Hematopoietic multipotent progenitor cell treated with erythropoietin and hydrocortisone succinate and interleukin-3 and kit ligand, for 6 days (in vitro differentiated cells): ENCODE data around the gene SPEF2.
"Not testable (repeated sequence)": the region's sequence is repeated elsewhere in the genome, so short reads cannot be mapped to it uniquely, and the experiment has no call there.

Source experiments
- DNase-seq: peaks from one replicate; pipeline ENCODE4 v3.0.0-alpha.2; 2015

The SPEF2 gene

DNA sequence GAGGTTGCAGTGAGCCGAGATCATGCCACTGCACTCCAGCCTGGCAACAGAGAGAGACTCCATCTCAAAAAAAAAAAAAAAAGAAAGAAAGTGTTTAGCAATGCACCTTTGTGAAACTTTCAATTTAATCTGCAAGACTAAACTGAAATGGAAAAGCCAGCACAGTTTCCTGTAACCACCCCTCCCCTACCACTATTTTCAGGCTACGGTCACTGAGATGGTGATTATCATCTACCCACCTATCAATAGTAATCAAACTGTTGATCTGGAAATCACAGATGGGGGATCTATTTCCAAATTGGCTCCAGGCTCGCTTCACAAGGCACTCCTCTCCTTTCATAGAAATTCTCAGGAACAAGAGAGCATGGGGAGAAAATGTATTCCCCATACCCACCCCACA, 208.4 kb downstream of the SPEF2 start:
- DNase-seq = no peak

GRCh38 chr5:35826554-35826953, 208.9 kb downstream of the SPEF2 start:
- no peak for DNase-seq

- no peak for DNase-seq
Observed at GRCh38 chr5:35828082-35828598, 210.5 kb downstream of the SPEF2 start.

DNA sequence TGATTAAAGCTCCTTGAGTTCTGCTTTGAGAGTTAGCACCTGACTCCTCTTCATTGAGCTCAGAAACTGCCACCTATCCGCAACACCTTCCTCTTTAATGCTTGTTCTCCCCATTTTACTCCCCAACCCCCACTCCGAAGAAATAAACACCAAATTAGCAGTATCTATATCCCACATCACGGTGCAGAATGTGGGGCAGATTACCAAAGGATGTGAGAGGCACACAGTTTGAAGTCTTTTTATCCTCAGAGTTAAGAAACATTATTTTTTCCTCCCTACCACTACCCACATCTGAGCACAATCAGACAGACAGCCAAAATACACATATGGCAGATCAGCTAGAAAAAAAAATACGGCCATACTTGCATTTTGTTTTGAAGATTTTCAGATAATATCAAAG, 212.9 kb downstream of the SPEF2 start:
- DNase-seq = no peak

DNA sequence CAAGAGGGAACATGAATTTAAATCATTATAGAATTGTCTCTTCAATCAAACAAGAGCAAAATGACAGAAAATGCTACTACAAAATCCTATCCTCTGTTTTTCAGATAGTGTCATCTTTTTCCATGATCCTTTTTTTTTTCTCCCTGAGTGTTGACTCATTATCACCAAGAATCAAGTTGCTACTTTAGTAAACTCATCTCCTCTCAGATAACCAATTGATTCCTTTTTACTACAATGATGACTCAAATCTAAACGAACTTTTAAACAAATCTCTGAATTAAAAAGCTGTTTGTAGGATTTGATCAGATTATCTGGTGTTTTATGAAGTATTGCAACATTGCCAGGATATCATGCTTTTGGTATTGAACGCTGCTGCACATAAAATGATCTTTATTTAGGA, 215.1 kb downstream of the SPEF2 start:
- no peak for DNase-seq

DNA sequence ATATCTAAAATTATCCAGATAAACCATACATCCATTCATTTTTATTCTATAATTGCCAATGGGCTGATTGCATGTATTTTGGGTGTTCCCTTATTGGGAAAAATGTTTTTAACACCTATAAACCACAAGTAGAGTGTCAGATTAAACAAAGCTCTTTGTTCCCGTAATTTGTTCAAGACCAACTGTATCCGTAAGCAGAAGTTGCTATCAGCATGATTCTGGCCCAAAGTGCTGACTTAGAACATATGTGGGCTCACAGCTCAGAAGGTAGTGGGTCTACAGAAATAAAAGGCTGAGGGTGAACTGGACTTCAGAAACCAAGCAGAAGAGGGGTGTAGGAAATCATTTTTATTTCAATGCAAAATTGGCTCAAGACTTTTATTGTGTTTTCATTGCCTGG, 215.6 kb downstream of the SPEF2 start:
- DNase-seq = no peak

- no peak for DNase-seq
Observed at GRCh38 chr5:35835796-35836742, 218.4 kb downstream of the SPEF2 start.

- no peak for DNase-seq
Observed at GRCh38 chr5:35838370-35839042, 220.8 kb downstream of the SPEF2 start.

DNA sequence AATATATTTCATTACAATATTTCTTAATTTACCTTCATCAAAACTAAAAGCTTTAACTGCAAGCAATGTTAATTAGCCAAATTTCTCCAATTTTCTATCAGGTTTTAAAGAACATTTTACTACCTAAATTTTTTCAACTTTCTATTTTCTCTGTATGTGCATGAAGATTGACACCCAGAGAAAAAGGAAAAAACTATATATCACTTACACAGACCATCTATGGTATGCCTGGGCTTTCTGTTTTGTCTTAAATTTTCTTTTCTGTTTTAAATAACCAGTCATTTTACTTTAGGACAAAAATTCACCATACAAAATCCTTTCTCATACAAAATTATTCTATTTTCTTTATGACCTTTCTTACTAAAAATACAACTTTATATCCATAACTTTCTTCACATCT, 225.2 kb downstream of the SPEF2 start:
- no peak for DNase-seq

DNA sequence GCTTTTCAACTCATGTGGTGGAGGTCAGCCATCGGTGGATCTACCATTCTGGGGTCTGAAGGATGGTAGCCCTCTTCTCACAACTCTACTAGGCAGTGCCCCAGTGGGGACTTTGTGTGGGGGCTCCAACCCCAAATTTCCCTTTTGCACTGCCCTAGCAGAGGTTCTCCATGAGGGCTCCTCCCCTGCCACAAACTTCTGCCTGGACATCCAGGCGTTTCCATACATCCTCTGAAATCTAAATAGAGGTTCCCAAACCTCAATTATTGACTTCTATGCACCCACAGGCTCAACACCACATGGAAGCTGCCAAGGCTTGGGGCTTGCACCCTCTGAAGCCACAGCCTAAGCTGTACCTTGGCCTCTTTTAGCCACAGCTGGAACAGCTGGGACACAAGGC, 227.8 kb downstream of the SPEF2 start:
- not testable (repeated sequence) for DNase-seq

- DNase-seq = no peak
Observed at GRCh38 chr5:35847491-35847890, 229.8 kb downstream of the SPEF2 start.

DNA sequence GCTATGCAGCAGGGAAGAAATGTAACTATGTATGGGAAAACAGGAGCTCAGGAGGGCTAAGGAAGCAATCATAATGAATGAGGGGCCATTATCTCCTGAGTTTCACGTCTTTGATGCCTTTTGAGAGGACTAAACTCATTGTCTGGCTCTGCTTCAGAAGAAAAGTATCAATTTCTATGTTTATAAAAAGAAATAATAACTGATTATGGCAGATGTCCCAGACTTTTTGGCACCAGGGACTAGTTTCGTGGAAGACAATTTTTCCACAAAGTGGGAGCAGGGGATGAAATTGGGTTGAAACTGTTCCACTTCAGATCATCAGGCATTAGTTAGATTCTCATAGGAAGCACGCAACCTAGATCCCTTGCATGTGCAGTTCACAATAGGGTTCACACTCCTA, 230.3 kb downstream of the SPEF2 start:
- no peak for DNase-seq

DNA sequence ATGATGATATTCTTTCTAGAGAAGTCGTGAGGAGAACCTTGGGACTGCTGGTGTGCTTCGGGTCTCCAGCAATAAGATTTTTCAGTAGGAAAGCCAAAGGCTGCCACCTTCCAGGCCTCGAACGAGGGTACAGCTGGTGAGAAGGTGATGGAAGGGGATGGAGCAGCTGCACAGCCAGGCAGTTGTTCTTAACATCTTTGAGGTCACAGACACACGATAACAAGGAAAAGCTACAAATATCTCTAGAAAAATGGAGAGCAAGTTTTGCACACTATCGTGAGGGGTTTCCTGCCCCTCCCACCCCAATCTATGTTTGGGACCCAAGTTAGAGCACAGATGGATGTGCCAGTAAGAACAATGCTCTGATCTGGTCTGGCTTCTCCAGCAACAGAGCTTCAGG, 232.2 kb downstream of the SPEF2 start:
- no peak for DNase-seq

DNA sequence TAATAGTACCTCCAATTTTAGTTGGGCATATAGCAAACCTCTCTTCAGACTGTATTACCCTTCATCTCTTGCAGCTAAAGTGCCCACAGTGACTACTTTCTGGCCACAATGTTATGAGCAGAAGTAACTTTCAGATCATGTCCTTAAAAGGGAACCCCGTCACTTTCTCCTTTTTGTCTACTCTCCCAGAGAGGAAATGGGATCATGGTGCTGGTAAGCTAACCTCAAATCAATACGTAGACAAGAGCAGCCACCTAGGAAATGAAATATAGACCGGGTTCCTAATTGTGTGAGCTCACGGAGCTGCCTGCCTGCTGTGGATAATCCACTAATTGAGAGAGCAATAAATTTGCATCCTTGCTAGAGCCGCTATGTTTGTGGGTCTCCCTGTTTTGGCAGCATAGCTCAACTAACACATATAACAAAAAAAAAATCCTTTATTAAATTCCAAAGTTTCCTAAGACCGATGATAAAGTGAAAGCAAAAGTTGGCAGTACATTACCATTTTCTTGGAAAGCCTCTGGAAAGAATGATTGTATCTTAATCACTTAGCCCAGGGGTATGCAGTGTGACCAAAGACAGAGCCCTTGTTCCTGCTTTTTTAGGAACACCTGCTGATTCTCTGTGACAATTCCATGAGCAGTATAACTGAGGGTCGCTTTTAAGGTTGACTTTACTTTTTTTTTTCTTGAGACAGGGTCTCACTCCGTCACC, 233.5 kb downstream of the SPEF2 start:
- no peak for DNase-seq

DNA sequence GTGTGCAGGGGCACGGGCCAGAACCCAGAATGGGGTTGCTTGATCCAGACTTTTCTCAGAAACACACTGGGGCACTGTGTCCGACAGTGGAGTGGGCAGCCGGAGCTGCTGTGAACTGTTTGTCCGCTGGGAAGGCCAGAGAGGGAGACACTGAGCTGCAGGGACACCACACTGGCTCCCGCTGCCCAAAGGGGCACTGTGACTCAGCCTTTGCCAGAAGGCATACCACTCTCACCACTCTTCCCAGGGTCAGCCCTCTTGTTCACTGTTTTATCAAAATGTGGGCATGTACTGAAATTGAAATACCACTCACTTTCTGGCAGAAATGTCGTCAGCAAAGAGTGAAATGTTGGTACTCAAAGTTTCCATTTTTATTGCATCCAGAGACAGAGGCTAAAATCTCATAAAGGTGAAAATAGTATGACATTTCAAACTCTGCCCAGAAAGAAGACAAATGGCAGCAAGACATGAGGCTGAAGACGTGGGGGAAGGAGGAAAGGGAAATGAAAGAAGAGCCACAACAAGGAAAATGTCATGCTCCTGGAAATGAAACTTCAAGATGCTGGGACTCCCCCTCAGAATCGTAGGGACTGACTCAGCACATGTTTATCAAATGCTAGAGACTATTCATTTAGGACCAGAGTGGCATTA, 234.5 kb downstream of the SPEF2 start:
- DNase-seq = no peak

DNA sequence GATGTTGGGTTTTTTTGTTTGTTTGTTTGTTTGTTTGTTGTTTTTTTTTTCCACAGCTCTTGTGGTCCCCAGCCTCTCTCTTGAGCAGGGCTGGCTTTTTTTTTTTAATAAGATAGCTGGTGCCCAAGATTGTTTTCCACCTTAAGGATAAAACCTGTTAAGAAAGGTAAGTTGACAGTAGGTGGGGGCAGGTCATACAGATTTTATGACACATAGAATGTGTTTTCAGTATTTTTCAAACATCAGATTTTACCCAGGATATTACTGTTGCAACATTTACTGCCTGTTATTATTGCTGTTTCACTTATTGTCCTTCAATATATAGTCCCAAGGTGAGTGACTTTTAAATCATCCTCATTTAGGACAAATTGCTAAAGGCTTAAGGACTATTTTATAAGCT, 235.1 kb downstream of the SPEF2 start:
- no peak for DNase-seq

DNA sequence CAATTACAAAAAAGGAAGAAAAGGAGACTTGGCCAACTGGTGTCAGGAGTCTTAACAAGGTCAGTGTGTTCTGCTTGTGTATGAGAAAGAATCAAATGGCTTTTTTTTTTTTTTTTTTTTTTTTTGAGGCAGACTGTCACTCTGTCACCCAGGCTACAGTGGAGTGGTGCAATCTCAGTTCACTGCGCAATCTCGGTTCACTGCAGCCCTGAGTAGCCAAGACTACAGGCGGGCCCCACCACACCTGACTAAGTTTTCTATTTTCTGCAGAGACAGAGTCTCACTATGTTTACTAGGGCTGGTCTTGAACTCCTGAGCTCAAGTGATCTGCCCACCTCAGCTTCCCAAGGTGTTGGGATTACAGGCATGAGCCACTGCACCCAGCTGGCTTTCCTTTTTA, 236.0 kb downstream of the SPEF2 start:
- DNase-seq = peak; percentile 9

GRCh38 chr5:35854248-35854647, 236.6 kb downstream of the SPEF2 start:
- DNase-seq = no peak

DNA sequence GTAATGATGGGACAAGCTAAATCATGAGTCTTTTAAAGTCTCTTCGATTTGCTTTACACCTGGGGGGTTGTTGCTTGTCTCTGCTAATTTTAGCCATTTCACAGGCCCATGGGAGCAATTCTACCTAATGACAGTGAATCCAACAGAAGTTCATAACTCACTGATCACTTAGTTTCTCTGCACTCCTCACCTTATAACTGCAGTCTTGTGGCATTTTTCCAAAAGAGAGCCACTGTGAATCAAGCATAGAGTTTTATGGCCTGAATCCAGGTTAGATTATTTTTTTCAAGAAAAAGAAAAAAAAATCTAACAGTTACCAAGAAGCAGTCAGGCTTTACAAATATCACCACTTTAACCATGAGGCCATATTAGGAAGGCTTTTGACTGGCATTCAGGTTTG, 237.5 kb downstream of the SPEF2 start:
- no peak for DNase-seq

DNA sequence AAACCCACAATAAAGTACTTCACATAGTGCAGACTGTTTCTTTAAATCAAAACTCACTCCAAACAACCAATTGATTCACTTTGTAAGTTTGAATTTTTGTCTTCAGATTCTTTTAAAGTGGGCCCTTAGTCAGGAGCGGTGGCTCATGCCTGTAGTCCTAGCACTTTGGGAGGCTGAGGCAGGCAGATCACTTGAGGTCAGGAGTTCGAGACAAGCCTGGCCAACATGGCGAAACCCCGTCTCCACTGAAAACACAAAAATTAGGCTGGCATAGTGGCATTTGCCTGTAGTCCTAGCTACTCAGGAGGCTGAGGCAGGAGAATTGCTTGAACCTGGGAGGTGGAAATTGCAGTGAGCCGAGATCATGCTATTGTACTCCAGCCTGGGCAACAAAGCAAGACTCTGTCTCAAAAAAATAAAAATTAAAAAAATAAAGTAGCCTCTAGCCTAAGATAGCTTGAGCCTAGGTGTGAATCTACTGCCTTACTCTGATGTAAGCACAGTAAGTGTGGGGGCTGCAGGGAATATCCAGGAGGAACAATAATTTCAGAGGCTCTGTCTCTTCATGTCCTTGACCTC, 238.6 kb downstream of the SPEF2 start:
- not testable (repeated sequence) for DNase-seq

DNA sequence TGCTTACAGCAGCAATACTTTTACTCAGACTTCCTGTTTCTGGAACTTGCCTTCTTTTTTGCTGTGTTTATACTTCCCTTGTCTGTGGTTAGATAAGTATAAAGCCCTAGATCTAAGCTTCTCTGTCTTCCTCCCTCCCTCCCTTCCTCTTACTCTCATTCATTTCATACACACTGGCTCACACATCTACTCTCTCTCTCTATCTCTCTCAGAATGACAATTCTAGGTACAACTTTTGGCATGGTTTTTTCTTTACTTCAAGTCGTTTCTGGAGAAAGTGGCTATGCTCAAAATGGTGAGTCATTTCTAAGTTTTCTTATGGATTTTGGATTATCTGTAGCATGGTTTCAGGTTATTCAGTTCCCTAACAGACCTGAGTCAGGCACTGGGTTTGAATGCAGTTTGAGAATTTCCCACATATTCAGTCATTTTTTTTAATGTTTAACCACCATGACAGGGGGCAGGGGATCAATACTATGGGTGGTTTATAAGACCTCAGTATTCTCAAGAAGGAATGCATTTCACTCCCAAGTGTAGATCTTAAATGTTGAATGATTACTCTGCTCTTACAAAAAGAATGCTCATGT, 239.2 kb downstream of the SPEF2 start, which contains the start of gene IL7R:
TSS of gene IL7R (plus strand) at position 127 of the 587 bp plus-strand sequence. CDS start at position 214, 87 bp downstream.
- DNase-seq = peak; percentile 58
